ENCODE results near the gene OR10AD1.
"Not testable (repeated sequence)": the region's sequence is repeated elsewhere in the genome, so short reads cannot be mapped to it uniquely, and the experiment has no call there.

The OR10AD1 gene, protein sequence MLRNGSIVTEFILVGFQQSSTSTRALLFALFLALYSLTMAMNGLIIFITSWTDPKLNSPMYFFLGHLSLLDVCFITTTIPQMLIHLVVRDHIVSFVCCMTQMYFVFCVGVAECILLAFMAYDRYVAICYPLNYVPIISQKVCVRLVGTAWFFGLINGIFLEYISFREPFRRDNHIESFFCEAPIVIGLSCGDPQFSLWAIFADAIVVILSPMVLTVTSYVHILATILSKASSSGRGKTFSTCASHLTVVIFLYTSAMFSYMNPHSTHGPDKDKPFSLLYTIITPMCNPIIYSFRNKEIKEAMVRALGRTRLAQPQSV

DNA sequence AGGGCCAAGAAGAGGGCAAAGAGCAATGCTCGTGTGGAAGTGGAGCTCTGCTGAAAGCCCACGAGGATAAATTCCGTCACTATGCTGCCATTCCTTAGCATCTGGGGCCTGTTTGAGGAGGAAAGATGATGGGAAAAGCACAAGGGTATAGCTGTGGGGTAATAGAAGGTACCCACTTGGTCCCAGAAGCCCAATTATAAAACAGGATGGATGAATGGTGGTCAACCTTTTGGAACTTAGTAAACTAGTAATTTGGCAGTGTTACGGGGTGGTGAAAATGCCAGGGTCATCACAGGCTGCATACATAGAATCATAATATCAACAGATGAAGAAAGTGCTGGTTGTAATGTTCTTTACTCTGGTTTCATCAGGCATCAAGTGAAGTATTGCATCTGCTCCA, at the start of gene OR10AD1:
Gene OR10AD1 (minus strand): TSS at position 101 of the 400 bp plus-strand sequence. CDS start 0 bp downstream, at position 101.
- Mint-ChIP-seq H3K27ac (no peak within 1 kb of the TSS), H3K4me1 (ENCODE audit: low read depth) (peaks cover 20% of the 10 kb centered on the region), H3K27me3 (ENCODE audit: low read depth) (no peaks in the 10 kb centered on the region), H3K9me3 (peaks cover 62% of the 10 kb centered on the region), H3K36me3 (ENCODE audit: low read depth) (peaks cover 48% of the 10 kb centered on the region), H3K4me3 (no peak within 1 kb of the TSS)

DNA sequence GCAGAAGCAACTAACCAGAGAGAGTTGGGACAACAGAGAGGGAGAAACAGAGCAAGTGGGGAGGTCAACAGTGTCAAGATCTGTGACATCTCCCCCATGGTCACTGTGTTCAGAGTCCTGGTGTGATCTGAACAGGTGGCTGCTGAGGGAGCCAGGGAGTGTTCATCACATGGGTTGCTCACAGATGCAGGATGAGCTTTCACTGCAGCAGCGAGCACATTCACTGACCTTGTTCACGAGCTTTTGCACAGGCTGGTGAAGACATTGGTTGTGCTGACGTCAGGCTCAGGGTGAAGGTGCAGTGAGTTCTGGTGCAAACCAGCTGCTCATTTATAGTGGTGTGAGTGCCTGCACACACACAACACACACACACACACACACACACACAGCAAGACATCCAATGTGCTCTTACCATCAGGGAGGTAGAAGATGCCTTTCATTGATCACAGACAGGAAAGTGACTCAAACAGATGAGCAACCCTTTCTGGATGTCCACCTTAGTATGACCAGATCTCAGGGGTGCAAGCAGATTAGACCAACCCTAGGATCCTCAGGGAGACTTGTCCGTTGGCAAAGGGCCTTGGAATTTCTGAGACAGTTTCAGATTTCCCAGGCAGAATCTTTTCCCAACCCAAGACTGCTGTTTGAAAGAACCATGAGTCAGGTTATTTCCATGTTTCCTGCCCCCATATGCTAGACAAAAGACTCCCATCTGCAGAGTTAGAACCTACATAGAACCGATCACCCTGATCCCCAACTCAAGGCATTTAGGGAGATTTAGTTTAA, 44.3 kb upstream of the OR10AD1 start:
- H3K27me3 Mint-ChIP-seq (ENCODE audit: low read depth): peaks cover 26% of the 10 kb centered on the region
- H3K9me3 Mint-ChIP-seq: no peaks in the 10 kb centered on the region
- no peaks in the 10 kb centered on the region for H3K36me3 Mint-ChIP-seq (ENCODE audit: low read depth)
- no peak overlapping the region for H3K27ac Mint-ChIP-seq
- no peaks in the 10 kb centered on the region for H3K4me1 Mint-ChIP-seq (ENCODE audit: low read depth)
- H3K4me3 Mint-ChIP-seq: no peak overlapping the region

DNA sequence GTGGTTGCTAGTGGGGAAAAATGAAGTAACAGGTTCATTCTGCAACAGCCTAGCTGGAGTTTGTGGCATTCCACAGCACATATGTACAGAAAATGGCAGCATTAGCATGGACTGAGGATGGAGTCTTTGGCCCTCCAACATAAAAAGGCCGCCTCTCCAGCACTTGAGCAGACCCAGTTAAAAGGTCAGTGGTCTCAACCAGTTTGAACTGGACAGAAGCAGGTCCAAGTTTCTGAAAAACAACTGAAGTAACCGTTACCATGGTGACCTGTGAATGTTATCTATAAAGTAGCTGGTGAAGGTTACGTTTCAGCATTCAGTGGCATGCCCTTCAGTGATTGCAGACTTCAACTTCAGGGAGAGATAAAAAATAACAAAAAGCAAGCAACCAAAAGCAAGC, 34.1 kb upstream of the OR10AD1 start:
- Mint-ChIP-seq H3K4me1 (ENCODE audit: low read depth) (no peaks in the 10 kb centered on the region), H3K9me3 (peaks cover 8% of the 10 kb centered on the region), H3K36me3 (ENCODE audit: low read depth) (no peaks in the 10 kb centered on the region), H3K4me3 (no peak overlapping the region), H3K27ac (no peak overlapping the region), H3K27me3 (ENCODE audit: low read depth) (peaks cover 14% of the 10 kb centered on the region)

DNA sequence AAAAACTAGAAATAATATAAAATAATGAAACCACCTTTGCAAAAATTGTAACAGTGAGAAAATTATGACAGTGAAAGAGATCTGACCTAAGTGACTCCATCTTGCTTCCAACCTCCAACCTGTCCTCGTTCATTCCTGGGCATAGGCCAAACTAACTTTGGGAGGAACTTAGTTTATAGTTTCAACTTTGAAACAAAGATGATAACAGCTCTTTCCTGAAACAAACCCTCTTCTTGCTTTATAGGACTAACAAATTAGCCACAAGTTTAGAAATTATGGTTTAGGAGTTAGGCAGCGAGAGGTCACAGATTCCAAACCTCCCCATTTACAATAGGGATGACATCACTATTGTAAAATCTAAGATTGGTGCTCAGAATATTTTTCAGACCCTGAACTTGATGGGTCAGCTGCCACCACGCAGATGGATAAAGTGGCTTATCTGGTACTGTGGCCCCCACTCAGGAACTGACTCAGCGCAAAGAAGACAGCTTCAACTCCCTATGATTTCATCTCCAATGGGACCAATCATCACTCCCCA, 32.8 kb upstream of the OR10AD1 start:
- Mint-ChIP-seq H3K4me1 (ENCODE audit: low read depth) (no peaks in the 10 kb centered on the region), H3K36me3 (ENCODE audit: low read depth) (no peaks in the 10 kb centered on the region), H3K4me3 (no peak overlapping the region), H3K9me3 (no peaks in the 10 kb centered on the region), H3K27me3 (ENCODE audit: low read depth) (peaks cover 6% of the 10 kb centered on the region), H3K27ac (no peak overlapping the region)

DNA sequence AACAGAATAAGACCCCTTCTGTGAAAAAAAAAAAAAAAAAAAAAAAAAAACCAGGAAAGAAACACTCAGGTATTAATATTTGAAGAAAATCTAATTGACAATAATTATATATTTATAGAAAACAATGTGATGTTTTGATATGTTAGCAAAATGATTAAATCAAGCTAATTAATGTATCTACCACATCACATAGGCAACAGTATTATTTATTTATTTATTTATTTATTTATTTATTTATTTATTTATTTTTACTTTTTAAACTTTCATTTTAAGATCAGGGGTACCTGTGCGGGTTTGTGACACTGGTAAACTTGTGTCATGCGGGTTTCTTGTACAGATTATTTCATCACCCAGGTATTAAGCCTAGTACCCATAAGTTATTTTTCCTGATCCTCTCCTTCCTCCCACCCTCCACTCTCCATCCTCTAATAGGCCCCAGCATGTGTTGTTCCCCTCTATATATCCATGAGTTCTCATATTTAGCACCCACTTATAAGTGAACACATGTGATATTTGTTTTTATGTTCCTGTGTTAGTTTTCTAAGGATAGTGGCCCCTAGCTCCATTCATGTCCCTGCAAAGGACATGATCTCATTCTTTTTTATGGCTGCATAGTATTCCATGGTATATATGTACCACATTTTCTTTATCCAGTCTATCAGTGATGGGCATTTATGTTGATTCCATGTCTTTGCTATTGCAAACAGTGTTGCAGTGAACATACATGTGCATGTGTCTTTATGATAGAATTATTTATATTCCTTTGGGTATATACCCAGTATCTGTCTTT, 28.3 kb upstream of the OR10AD1 start:
- peaks cover 11% of the 10 kb centered on the region for H3K27me3 Mint-ChIP-seq (ENCODE audit: low read depth)
- H3K9me3 Mint-ChIP-seq: peaks cover 20% of the 10 kb centered on the region
- not testable (repeated sequence) for H3K36me3 Mint-ChIP-seq (ENCODE audit: low read depth); H3K27ac Mint-ChIP-seq; H3K4me3 Mint-ChIP-seq; H3K4me1 Mint-ChIP-seq (ENCODE audit: low read depth)

DNA sequence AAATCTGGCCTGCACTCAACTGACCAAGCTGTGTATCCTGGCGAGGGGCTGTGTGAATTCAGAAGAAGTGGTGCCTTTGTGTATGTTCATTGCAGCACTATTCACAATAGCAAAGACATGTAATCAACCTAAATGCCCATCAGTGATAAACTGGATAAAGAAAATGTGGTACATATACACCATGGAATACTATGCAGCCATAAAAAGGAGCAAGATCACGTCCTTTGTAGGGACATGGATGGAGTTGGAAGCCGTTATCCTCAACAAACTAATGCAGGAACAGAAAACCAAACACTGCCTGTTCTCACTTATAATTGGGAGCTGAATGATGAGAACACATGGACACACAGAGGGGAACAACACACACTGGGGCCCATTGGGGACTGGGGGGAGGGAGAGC, 21.4 kb upstream of the OR10AD1 start:
- H3K9me3 Mint-ChIP-seq: peaks cover 26% of the 10 kb centered on the region
- H3K27me3 Mint-ChIP-seq (ENCODE audit: low read depth): peaks cover 26% of the 10 kb centered on the region
- H3K36me3 Mint-ChIP-seq (ENCODE audit: low read depth); H3K27ac Mint-ChIP-seq; H3K4me3 Mint-ChIP-seq; H3K4me1 Mint-ChIP-seq (ENCODE audit: low read depth): not testable (repeated sequence)

DNA sequence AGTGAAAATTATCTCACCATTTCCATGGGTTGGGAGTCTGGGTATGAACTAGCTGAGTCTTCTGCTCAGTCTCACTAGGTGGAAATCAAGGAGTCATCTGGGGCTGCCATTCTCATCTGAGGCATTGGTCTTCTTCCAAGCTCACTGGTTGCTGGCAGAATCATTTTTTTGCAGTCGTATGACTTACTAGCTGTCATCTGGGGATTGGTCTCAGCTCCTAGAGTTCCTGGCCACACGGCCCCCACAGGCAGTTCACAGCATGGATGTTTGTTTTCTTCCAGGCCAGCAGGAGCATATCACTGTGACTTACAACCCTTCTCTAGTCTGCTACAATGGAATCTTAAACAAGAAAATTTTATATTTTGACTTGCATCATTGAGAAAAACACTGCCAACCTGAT, 18.6 kb upstream of the OR10AD1 start:
- no peak overlapping the region for H3K27ac Mint-ChIP-seq
- no peak overlapping the region for H3K4me3 Mint-ChIP-seq
- H3K4me1 Mint-ChIP-seq (ENCODE audit: low read depth): no peaks in the 10 kb centered on the region
- peaks cover 29% of the 10 kb centered on the region for H3K27me3 Mint-ChIP-seq (ENCODE audit: low read depth)
- peaks cover 8% of the 10 kb centered on the region for H3K9me3 Mint-ChIP-seq
- H3K36me3 Mint-ChIP-seq (ENCODE audit: low read depth): no peaks in the 10 kb centered on the region

DNA sequence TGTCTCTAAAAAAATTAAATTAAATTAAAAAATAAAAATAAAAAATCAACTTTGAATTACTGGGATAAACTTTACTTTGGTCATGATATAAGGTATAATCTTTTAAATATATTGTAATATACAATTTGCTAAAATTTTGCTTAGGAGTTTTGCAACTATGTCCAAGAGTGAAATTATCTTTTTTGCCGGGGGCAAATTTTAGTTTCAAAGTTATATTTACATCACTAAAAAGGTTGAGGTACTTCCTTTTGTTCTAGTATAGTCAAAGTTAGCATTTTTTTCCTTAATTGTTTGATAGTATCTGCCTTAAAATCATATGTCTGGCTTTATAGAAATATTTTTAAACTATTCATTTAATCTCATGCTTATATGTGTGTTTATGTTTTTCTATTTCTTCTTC, 17.6 kb upstream of the OR10AD1 start:
- Mint-ChIP-seq H3K36me3 (ENCODE audit: low read depth) (no peaks in the 10 kb centered on the region), H3K27me3 (ENCODE audit: low read depth) (peaks cover 24% of the 10 kb centered on the region), H3K4me3 (no peak overlapping the region), H3K4me1 (ENCODE audit: low read depth) (no peaks in the 10 kb centered on the region), H3K27ac (no peak overlapping the region), H3K9me3 (peaks cover 6% of the 10 kb centered on the region)

DNA sequence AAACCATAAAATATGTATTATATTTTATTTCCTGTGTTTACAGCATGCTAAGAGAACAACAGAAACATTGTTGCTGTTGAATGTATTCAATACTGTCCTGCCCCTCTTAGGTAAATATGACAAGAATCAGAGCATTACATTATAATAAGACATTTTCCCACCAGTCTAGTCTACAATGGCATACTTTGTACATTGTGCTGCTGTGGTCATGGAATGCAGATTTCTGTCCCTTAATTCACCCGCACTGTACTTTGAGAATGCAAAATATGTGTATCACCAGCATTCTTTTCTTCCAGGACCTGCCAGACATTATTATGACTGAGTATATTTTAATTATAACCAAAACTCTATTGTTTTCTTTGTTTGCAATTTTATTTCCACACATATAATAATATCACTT, 16.5 kb upstream of the OR10AD1 start:
- Mint-ChIP-seq H3K4me1 (ENCODE audit: low read depth) (no peaks in the 10 kb centered on the region), H3K36me3 (ENCODE audit: low read depth) (no peaks in the 10 kb centered on the region), H3K9me3 (peaks cover 6% of the 10 kb centered on the region), H3K4me3 (no peak overlapping the region), H3K27me3 (ENCODE audit: low read depth) (peaks cover 22% of the 10 kb centered on the region), H3K27ac (no peak overlapping the region)

DNA sequence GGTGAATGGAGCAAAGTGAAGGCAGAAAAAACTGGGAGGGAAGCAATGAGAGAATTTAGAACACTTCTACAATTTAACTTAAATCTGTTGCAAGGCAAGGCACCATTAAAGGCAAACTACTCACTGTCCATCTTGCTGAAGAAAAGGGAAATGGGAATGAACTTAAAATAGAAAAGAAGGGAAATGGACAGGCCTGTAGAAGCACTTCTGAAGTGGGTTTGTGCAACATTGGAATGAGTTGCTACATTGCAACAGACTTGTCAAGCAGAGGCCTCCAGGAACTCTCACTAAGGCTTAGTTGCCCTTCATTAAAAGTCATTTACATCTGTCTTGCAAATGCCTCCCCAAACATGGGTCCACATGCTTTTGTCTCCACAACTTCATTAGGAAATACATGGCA, 13.7 kb upstream of the OR10AD1 start:
- Mint-ChIP-seq H3K4me1 (ENCODE audit: low read depth) (no peaks in the 10 kb centered on the region), H3K27ac (no peak overlapping the region), H3K9me3 (no peaks in the 10 kb centered on the region), H3K27me3 (ENCODE audit: low read depth) (peaks cover 21% of the 10 kb centered on the region), H3K4me3 (no peak overlapping the region), H3K36me3 (ENCODE audit: low read depth) (no peaks in the 10 kb centered on the region)

DNA sequence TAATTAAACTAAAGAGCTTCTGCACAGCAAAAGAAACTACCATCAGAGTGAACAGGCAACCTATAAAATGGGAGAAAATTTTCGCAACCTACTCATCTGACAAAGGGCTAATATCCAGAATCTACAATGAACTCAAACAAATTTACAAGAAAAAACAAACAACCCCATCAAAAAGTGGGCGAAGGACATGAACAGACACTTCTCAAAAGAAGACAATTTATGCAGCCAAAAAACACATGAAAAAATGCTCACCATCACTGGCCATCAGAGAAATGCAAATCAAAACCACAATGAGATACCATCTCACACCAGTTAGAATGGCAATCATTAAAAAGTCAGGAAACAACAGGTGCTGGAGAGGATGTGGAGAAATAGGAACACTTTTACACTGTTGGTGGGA, 6.4 kb upstream of the OR10AD1 start:
- peaks cover 14% of the 10 kb centered on the region for H3K36me3 Mint-ChIP-seq (ENCODE audit: low read depth)

DNA sequence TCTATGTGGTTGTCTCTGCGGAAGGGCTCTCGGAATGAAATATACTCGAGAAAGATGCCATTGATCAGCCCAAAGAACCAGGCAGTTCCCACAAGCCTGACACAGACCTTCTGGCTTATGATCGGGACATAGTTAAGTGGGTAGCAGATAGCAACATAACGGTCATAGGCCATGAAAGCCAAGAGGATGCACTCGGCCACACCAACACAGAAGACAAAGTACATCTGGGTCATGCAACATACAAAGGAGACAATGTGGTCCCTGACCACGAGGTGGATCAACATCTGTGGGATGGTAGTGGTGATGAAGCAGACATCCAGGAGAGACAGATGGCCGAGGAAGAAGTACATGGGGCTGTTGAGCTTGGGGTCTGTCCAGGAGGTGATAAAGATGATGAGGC, 326 bp downstream of the OR10AD1 start:
- no peak overlapping the region for H3K27ac Mint-ChIP-seq
- H3K9me3 Mint-ChIP-seq: peaks cover 58% of the 10 kb centered on the region
- H3K4me3 Mint-ChIP-seq: no peak overlapping the region

More for the DNA sequence above, 6.4 kb upstream of the OR10AD1 start:
- H3K27ac Mint-ChIP-seq; H3K4me3 Mint-ChIP-seq; H3K4me1 Mint-ChIP-seq (ENCODE audit: low read depth): not testable (repeated sequence)
- H3K27me3 Mint-ChIP-seq (ENCODE audit: low read depth): peaks cover 23% of the 10 kb centered on the region
- peaks cover 28% of the 10 kb centered on the region for H3K9me3 Mint-ChIP-seq

DNA sequence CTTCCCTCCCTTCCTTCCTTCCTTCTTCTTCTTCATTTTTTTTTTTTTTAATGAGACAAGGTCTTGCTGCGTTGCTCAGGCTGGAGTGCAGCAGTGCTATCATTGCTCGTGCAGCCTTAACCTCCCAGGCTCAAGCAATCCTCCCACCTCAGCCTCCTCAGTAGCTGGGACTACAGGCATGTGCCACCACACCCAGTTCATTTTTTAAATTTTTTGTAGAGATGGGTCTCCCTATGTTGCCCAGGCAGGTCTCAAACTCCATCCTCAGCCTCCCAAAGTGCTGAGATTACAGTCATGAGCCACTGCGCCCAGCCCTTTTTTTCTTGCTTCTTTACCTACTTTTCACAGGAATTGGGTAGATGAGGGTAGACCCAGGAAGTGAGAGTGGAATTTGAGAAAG, 1.6 kb downstream of the OR10AD1 start:
- Mint-ChIP-seq H3K36me3 (ENCODE audit: low read depth) (peaks cover 46% of the 10 kb centered on the region), H3K9me3 (peaks cover 45% of the 10 kb centered on the region), H3K4me3 (no peak overlapping the region), H3K27me3 (ENCODE audit: low read depth) (no peaks in the 10 kb centered on the region), H3K27ac (no peak overlapping the region), H3K4me1 (ENCODE audit: low read depth) (peaks cover 26% of the 10 kb centered on the region)

More for the DNA sequence above, 326 bp downstream of the OR10AD1 start:
- Mint-ChIP-seq H3K27me3 (ENCODE audit: low read depth) (no peaks in the 10 kb centered on the region), H3K4me1 (ENCODE audit: low read depth) (peaks cover 20% of the 10 kb centered on the region), H3K36me3 (ENCODE audit: low read depth) (peaks cover 48% of the 10 kb centered on the region)

DNA sequence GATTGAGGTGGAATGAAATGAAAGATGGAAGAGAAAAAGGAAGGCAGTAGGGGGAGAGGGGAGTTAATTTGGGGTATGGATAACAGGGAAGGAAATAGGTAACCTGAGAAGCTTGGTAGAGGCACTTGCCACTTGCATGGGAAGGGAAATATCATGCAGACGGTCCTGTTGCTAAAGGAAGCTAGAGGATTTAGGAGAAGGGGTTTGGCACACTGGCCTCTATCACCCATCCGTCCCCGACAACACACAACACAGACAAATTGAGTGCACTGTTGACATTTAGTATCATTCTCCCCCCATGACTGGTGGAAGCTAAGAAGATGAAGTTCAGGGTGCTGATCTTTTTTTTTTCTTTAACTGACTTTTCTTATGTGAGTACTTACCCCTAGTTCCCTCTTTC, 2.0 kb downstream of the OR10AD1 start:
- peaks cover 41% of the 10 kb centered on the region for H3K9me3 Mint-ChIP-seq
- peak overlapping the region; percentile 52 for H3K4me3 Mint-ChIP-seq
- H3K4me1 Mint-ChIP-seq (ENCODE audit: low read depth): peaks cover 26% of the 10 kb centered on the region
- peaks cover 42% of the 10 kb centered on the region for H3K36me3 Mint-ChIP-seq (ENCODE audit: low read depth)
- peak overlapping the region; percentile 84 for H3K27ac Mint-ChIP-seq
- no peaks in the 10 kb centered on the region for H3K27me3 Mint-ChIP-seq (ENCODE audit: low read depth)

Measured in T-helper 1 cell treated with Interleukin-12 subunit alpha and Interleukin-12 subunit beta and Interleukin-4 antibody, amounts not matched to agents 30 μg/mL and 1 μg/mL, for 36 hours (primary cell).